ENCODE measurements around the gene STX18. TPM values are rescaled to one million over a fixed set of nuclear protein-coding genes. Genes with fewer than 3 reads are reported as not detected.

Gene STX18
- total and polyA plus RNA-seq, 2 donors (not counting 1 experiment from before 2014, with no cell fraction given), result 27.4 to 28.2 TPM

GRCh38 chr4:4395849-4396627 lies 145.8 kb downstream of the STX18 start:
- DNase-seq (ENCODE audit: low read depth in 2 of 2), result peak; percentile 19 to 22
- no peaks in the 10 kb centered on the region for H3K36me3 ChIP-seq (ENCODE audit: control insufficient read depth, insufficient read depth, low read length)
- no peaks in the 10 kb centered on the region for H3K79me2 ChIP-seq (ENCODE audit: control insufficient read depth, insufficient read depth, low read length)
- no peaks in the 10 kb centered on the region for H3K9me3 ChIP-seq (ENCODE audit: control insufficient read depth, insufficient read depth, low read depth, low read length)
- H3K4me1 ChIP-seq (ENCODE audit: control insufficient read depth, extremely low read depth, insufficient read depth, low read length), result no peaks in the 10 kb centered on the region
- H4K20me1 ChIP-seq (ENCODE audit: control insufficient read depth, extremely low read depth, insufficient read depth, low read length), result no peaks in the 10 kb centered on the region
- peaks cover 26% of the 10 kb centered on the region for H3K27me3 ChIP-seq (ENCODE audit: control insufficient read depth, insufficient read depth, low read length)
- H3K4me2 ChIP-seq (ENCODE audit: extremely low read depth, insufficient read depth, low read length), result no peak overlapping the region
- TF ChIP-seq EZH2 (IDR thresholded peaks at IDR 0.05; ENCODE audit: low read length, missing control alignments) (no peak), CTCF (conservative IDR thresholded peaks at IDR 0.05 in 1 of 2, IDR thresholded peaks at IDR 0.05 in 1 of 2; ENCODE audit: low read depth in 1 of 2, low read length in 2 of 2) (no peak)
- no peak overlapping the region for H2AFZ ChIP-seq (ENCODE audit: low read length)
- no peak overlapping the region for H3K9ac ChIP-seq (ENCODE audit: insufficient read depth, low read length)
- no peak overlapping the region for H3K4me3 ChIP-seq (replicated peaks in 1 of 4; ENCODE audit: control extremely low read depth in 1 of 4, insufficient read depth in 1 of 4, low read depth in 3 of 4, low read length in 4 of 4)
- H3K27ac ChIP-seq (ENCODE audit: insufficient read depth, low read length), result no peak overlapping the region

- DNase-seq (ENCODE audit: low read depth in 2 of 2), result no peak
- Histone ChIP-seq H3K4me1 (ENCODE audit: control insufficient read depth, extremely low read depth, insufficient read depth, low read length) (no peaks in the 10 kb centered on the region), H3K36me3 (ENCODE audit: control insufficient read depth, insufficient read depth, low read length) (no peaks in the 10 kb centered on the region), H3K9me3 (ENCODE audit: control insufficient read depth, insufficient read depth, low read depth, low read length) (no peaks in the 10 kb centered on the region), H2AFZ (ENCODE audit: low read length) (no peak overlapping the region), H3K9ac (ENCODE audit: insufficient read depth, low read length) (no peak overlapping the region), H3K4me2 (ENCODE audit: extremely low read depth, insufficient read depth, low read length) (no peak overlapping the region), H3K27me3 (ENCODE audit: control insufficient read depth, insufficient read depth, low read length) (peaks cover 26% of the 10 kb centered on the region), H3K27ac (ENCODE audit: insufficient read depth, low read length) (no peak overlapping the region), H3K79me2 (ENCODE audit: control insufficient read depth, insufficient read depth, low read length) (no peaks in the 10 kb centered on the region), H4K20me1 (ENCODE audit: control insufficient read depth, extremely low read depth, insufficient read depth, low read length) (no peaks in the 10 kb centered on the region), H3K4me3 (replicated peaks in 1 of 4; ENCODE audit: control extremely low read depth in 1 of 4, insufficient read depth in 1 of 4, low read depth in 3 of 4, low read length in 4 of 4) (no peak overlapping the region)
- no peak for TF ChIP-seq EZH2 (IDR thresholded peaks at IDR 0.05; ENCODE audit: low read length, missing control alignments)
These were observed 146.5 kb downstream of the STX18 start for GRCh38 chr4:4395371-4395770.

DNA sequence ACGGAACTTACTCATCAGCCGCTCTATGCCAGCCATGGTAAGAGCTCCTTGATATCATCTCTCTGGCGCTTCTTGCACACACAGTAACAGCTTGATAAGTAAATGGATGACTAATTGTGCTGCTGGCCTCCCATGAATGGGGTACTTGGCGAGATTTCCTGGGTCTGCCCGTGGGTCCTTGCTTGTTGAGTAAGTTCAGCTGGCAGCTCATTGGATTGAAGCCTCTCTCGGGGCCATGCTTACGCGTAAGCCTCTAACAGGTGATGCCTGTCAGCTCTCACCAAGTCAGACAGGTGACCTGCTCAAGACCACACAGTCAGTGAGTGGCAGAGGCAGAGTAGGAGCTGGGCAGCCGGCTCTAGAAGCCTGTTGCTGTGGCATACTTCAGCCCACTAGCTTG lies 147.2 kb downstream of the STX18 start:
- H3K27me3 ChIP-seq (ENCODE audit: control insufficient read depth, insufficient read depth, low read length), result peaks cover 29% of the 10 kb centered on the region
- H3K4me3 ChIP-seq (replicated peaks in 1 of 4; ENCODE audit: control extremely low read depth in 1 of 4, insufficient read depth in 1 of 4, low read depth in 3 of 4, low read length in 4 of 4), result no peak overlapping the region
- no peaks in the 10 kb centered on the region for H3K36me3 ChIP-seq (ENCODE audit: control insufficient read depth, insufficient read depth, low read length)
- no peak overlapping the region for H3K27ac ChIP-seq (ENCODE audit: insufficient read depth, low read length)
- TF ChIP-seq CTCF (conservative IDR thresholded peaks at IDR 0.05 in 1 of 2, IDR thresholded peaks at IDR 0.05 in 1 of 2; ENCODE audit: low read depth in 1 of 2, low read length in 2 of 2), result no peak
- no peak overlapping the region for H2AFZ ChIP-seq (ENCODE audit: low read length)
- H4K20me1 ChIP-seq (ENCODE audit: control insufficient read depth, extremely low read depth, insufficient read depth, low read length), result no peaks in the 10 kb centered on the region
- H3K9ac ChIP-seq (ENCODE audit: insufficient read depth, low read length), result no peak overlapping the region
- peak; percentile 24 to 69 for DNase-seq (ENCODE audit: low read depth in 2 of 2)
- no peak overlapping the region for H3K4me2 ChIP-seq (ENCODE audit: extremely low read depth, insufficient read depth, low read length)
- H3K79me2 ChIP-seq (ENCODE audit: control insufficient read depth, insufficient read depth, low read length), result no peaks in the 10 kb centered on the region
- H3K9me3 ChIP-seq (ENCODE audit: control insufficient read depth, insufficient read depth, low read depth, low read length), result no peaks in the 10 kb centered on the region
- H3K4me1 ChIP-seq (ENCODE audit: control insufficient read depth, extremely low read depth, insufficient read depth, low read length), result no peaks in the 10 kb centered on the region
